NCI-H1436 treated with DMSO at 0.1 percent for 48 hours (cell line): ENCODE data around the gene PSME4.
"Not testable (repeated sequence)": the region's sequence is repeated elsewhere in the genome, so short reads cannot be mapped to it uniquely, and the experiment has no call there.

Source experiments
- DNase-seq: peaks from one replicate; lab custom pipeline; 2025; lab: John Stamatoyannopoulos, UW

Gene PSME4

GRCh38 chr2:53886406-53887280 lies 84.2 kb downstream of the PSME4 start:
- no peak for DNase-seq

GRCh38 chr2:53884883-53885282 lies 85.9 kb downstream of the PSME4 start:
- no peak for DNase-seq

- no peak for DNase-seq
Measured at GRCh38 chr2:53881986-53882385, 88.8 kb downstream of the PSME4 start.

GRCh38 chr2:53881360-53881759 lies 89.4 kb downstream of the PSME4 start:
- DNase-seq = no peak

GRCh38 chr2:53880756-53881155 lies 90.0 kb downstream of the PSME4 start:
- no peak for DNase-seq

GRCh38 chr2:53877556-53877955 lies 93.2 kb downstream of the PSME4 start:
- no peak for DNase-seq

- no peak for DNase-seq
Measured at GRCh38 chr2:53877112-53877511, 93.7 kb downstream of the PSME4 start.

- DNase-seq = no peak
Measured at GRCh38 chr2:53874401-53874950, 96.3 kb downstream of the PSME4 start.

GRCh38 chr2:53867773-53868172 lies 103.0 kb downstream of the PSME4 start:
- no peak for DNase-seq

GRCh38 chr2:53867169-53867568 lies 103.6 kb downstream of the PSME4 start:
- DNase-seq = no peak

- DNase-seq = no peak
Measured at GRCh38 chr2:53865962-53866361, 104.8 kb downstream of the PSME4 start.

- DNase-seq = no peak
Measured at GRCh38 chr2:53865264-53865663, 105.5 kb downstream of the PSME4 start.

GRCh38 chr2:53863538-53864227 lies 107.1 kb downstream of the PSME4 start:
- no peak for DNase-seq

GRCh38 chr2:53861824-53862223 lies 109.0 kb downstream of the PSME4 start:
- DNase-seq = no peak

- DNase-seq = no peak
Measured at GRCh38 chr2:53859206-53860181, 111.3 kb downstream of the PSME4 start, which contains the start of gene GPR75. TSS of gene GPR75 (minus strand) at chr2:53859967. CDS start at chr2:53854756, 5,211 bp downstream.

- DNase-seq = no peak
Measured at GRCh38 chr2:53856272-53856671, 114.5 kb downstream of the PSME4 start.

- DNase-seq = no peak
Measured at GRCh38 chr2:53854678-53855077, 116.1 kb downstream of the PSME4 start.

GRCh38 chr2:53852532-53852931 lies 118.3 kb downstream of the PSME4 start:
- DNase-seq = no peak

- not testable (repeated sequence) for DNase-seq
Measured at GRCh38 chr2:53851052-53851757, 119.6 kb downstream of the PSME4 start.

GRCh38 chr2:53848062-53848461 lies 122.7 kb downstream of the PSME4 start:
- DNase-seq = no peak

- DNase-seq = no peak
Measured at GRCh38 chr2:53843595-53843994, 127.2 kb downstream of the PSME4 start.
